Endothelial cell of umbilical vein (primary cell): Measurements from ENCODE around the gene KIF26A. TPM values are rescaled to one million over a fixed set of nuclear protein-coding genes. Genes with fewer than 3 reads are reported as not detected.

ENCODE experiments used
- BruUV-seq: library from RNA; stranded (reverse); fragments of 400-500 nt; replicated peaks from 2 replicates; lab custom pipeline; 2021; lab: Mats Ljungman, UMichigan
- CTCF ChIA-PET: fragments of 300-600, 350-600 bp; sonication (Branson Sonifier 250); formaldehyde crosslinking; loops from one replicate; lab custom pipeline; 2021; ENCODE audit warnings: antibody characterized with exemption, inconsistent platforms; lab: Charles Lee
- POLR2A ChIA-PET: fragments of 300-600, 350-600 bp; sonication (Branson Sonifier 250); formaldehyde crosslinking; loops from one replicate; lab custom pipeline; 2021; ENCODE audit warnings: antibody characterized with exemption, inconsistent platforms; lab: Charles Lee
- DNase-seq: peaks from one replicate; pipeline ENCODE4 v3.0.0-alpha.2; 2011; ENCODE audit warnings: low read depth, low spot score
- FAIRE-seq: peaks from 2 replicates; lab custom pipeline; 2011; peaks lifted over from hg19 to GRCh38; lab: Jason Lieb, UNC
- H2AFZ ChIP-seq: 2 replicates; pipeline ENCODE4 v1.6.0; 2012; ENCODE audit warnings: low read depth, low read length, control low read depth, inconsistent platforms
- H3K27ac ChIP-seq: 2 replicates; pipeline ENCODE4 v1.5.1; 2011; ENCODE audit warnings: low read depth, mild to moderate bottlenecking, control low read depth, low read length, moderate library complexity; ENCODE audit not compliant: insufficient read depth
- H3K27me3 ChIP-seq, 2 experiments: 2 replicates each; pipeline versions ENCODE4 v1.6.0 to v1.6.1; 2011; ENCODE audit warnings: low read length in 2 of 2, mixed read lengths in 1 of 2; ENCODE audit not compliant: control insufficient read depth in 2 of 2, insufficient read depth in 2 of 2
- H3K36me3 ChIP-seq, 2 experiments: 2 replicates in 1 of 2; 3 replicates in 1 of 2; pipeline ENCODE4 v1.5.1; 2011; ENCODE audit warnings: low read length in 2 of 2, mild to moderate bottlenecking in 1 of 2, moderate library complexity in 1 of 2; ENCODE audit not compliant: control insufficient read depth in 2 of 2, insufficient read depth in 2 of 2; ENCODE audit errors: extremely low read depth in 1 of 2
- H3K4me1 ChIP-seq: 3 replicates; pipeline ENCODE4 v1.5.1; 2011; ENCODE audit warnings: mild to moderate bottlenecking, low read length; ENCODE audit not compliant: control insufficient read depth, insufficient read depth; ENCODE audit errors: extremely low read depth
- H3K4me2 ChIP-seq: 2 replicates; pipeline ENCODE4 v1.6.1; 2011; ENCODE audit warnings: low read length, control low read depth, mixed read lengths; ENCODE audit not compliant: insufficient read depth
- H3K4me3 ChIP-seq, 3 experiments: fragments of 200-600 bp in 1 of 3; sonication (generic), shearing (Covaris generic) in 1 of 3; replicated peaks in 1 of 3; 2 replicates each; pipeline ENCODE4 v1.5.1; 2011 to 2016; ENCODE audit warnings: control low read depth in 3 of 3, low read length in 3 of 3, mild to moderate bottlenecking in 2 of 3, inconsistent platforms in 1 of 3, low read depth in 1 of 3, moderate library complexity in 1 of 3; ENCODE audit not compliant: insufficient read depth in 1 of 3
- H3K79me2 ChIP-seq: 2 replicates; pipeline ENCODE4 v1.6.0; 2012; ENCODE audit warnings: low read length, inconsistent platforms; ENCODE audit not compliant: control insufficient read depth, insufficient read depth
- H3K9ac ChIP-seq: replicated peaks from 2 replicates; pipeline ENCODE3; 2011; ENCODE audit warnings: low read length, control low read depth; ENCODE audit not compliant: insufficient read depth; ENCODE audit errors: extremely low read depth
- H3K9me1 ChIP-seq: replicated peaks from 3 replicates; pipeline ENCODE4 v1.6.0; 2011; ENCODE audit warnings: mild to moderate bottlenecking, low read length; ENCODE audit not compliant: control insufficient read depth, insufficient read depth; ENCODE audit errors: extremely low read depth
- H3K9me3 ChIP-seq: replicated peaks from 2 replicates; pipeline ENCODE4 v1.5.1; 2012; ENCODE audit warnings: low read length, inconsistent platforms; ENCODE audit not compliant: control insufficient read depth, insufficient read depth
- H4K20me1 ChIP-seq: replicated peaks from 2 replicates; pipeline ENCODE3; 2011; ENCODE audit warnings: mild to moderate bottlenecking, low read length; ENCODE audit not compliant: control insufficient read depth, insufficient read depth; ENCODE audit errors: extremely low read depth
- CTCF ChIP-seq, 2 donors: IDR thresholded peaks; 1 replicate in 1 of 2; 2 replicates in 1 of 2; pipeline ENCODE4 v1.5.1; 2011; ENCODE audit warnings: low read length in 2 of 2, mild to moderate bottlenecking in 2 of 2, moderate library complexity in 2 of 2, control low read depth in 1 of 2, inconsistent platforms in 1 of 2, low read depth in 1 of 2; ENCODE audit not compliant: insufficient read depth in 1 of 2; ENCODE audit errors: extremely low read depth in 1 of 2
- EZH2 ChIP-seq: IDR thresholded peaks from 2 replicates; pipeline ENCODE4 v1.6.1; 2012; ENCODE audit warnings: borderline replicate concordance, low read depth, mild to moderate bottlenecking, moderate library complexity, low read length, inconsistent platforms; ENCODE audit not compliant: severe bottlenecking
- FOS ChIP-seq: IDR thresholded peaks from 2 replicates; pipeline ENCODE4 v1.6.1; 2011; ENCODE audit warnings: mild to moderate bottlenecking, low read length, moderate library complexity, borderline replicate concordance; ENCODE audit not compliant: insufficient read depth
- GATA2 ChIP-seq: IDR thresholded peaks from 2 replicates; pipeline ENCODE4 v1.7.0; 2011; ENCODE audit warnings: low read depth, mild to moderate bottlenecking, moderate library complexity, mixed read lengths, low read length; ENCODE audit not compliant: insufficient read length, insufficient read depth
- JUN ChIP-seq: IDR thresholded peaks from 2 replicates; pipeline ENCODE4 v1.6.1; 2011; ENCODE audit warnings: borderline replicate concordance, low read depth; ENCODE audit not compliant: insufficient read length, insufficient read depth
- MAX ChIP-seq: IDR thresholded peaks from 2 replicates; pipeline ENCODE4 v1.6.1; 2011; ENCODE audit not compliant: insufficient read depth, insufficient read length
- MYC ChIP-seq: IDR thresholded peaks from one replicate; pipeline ENCODE4 v1.6.1; 2011; ENCODE audit warnings: mild to moderate bottlenecking, low read depth, low read length
- POLR2A ChIP-seq: IDR thresholded peaks from 2 replicates; pipeline ENCODE4 v1.6.1; 2012; ENCODE audit warnings: low read depth, mild to moderate bottlenecking, control low read depth, low read length
- POLR2AphosphoS5 ChIP-seq: IDR thresholded peaks from 2 replicates; pipeline ENCODE4 v1.6.1; 2012; ENCODE audit warnings: low read depth, mild to moderate bottlenecking, control low read depth, low read length, moderate library complexity; ENCODE audit not compliant: insufficient read depth
- dilution Hi-C: fragments of 300-500 bp; cut with MboI; formaldehyde crosslinking; loops from one replicate; pipeline ENCODE4 v1.15.0; 2019; ENCODE audit warnings: low sequenced_read_pairs; ENCODE audit not compliant: extremely low pct_ligation_motif_present
- intact Hi-C: fragments of 100-400 bp; cut with micrococcal nuclease; formaldehyde crosslinking; loops from one replicate; pipeline ENCODE4 v1.10.0; 2022
- polyA plus RNA-seq, 4 experiments: library from polyadenylated mRNA; depleted of rRNA in 3 of 4; stranded (reverse) in 3 of 4; unstranded in 1 of 4; fragments of >200 nt; gene quantifications; 2 replicates each; pipeline versions ENCODE4 v1.2.1 to v1.2.3, GENCODE V29; 2011 to 2012; ENCODE audit warnings: missing spikeins in 1 of 4
- total RNA-seq: library from RNA; stranded (reverse); gene quantifications from 2 replicates; pipeline ENCODE4 v1.2.3, GENCODE V29; 2021

Gene KIF26A
- total and polyA plus RNA-seq, 2 donors (not counting 3 experiments of a cell fraction or from before 2014, with no cell fraction given), result 3.6 to 10.7 TPM

- Histone ChIP-seq H3K4me3 (no peak overlapping the region), H3K9me3 (no peaks in the 10 kb centered on the region), H3K4me1 (no peaks in the 10 kb centered on the region), H3K9ac (no peak overlapping the region), H3K27me3 (peaks cover 0 to 3% of the 10 kb centered on the region in 2 experiments), H3K36me3 (no peaks in the 10 kb centered on the region), H3K79me2 (no peaks in the 10 kb centered on the region), H3K9me1 (no peaks in the 10 kb centered on the region), H3K27ac (no peak overlapping the region), H4K20me1 (no peaks in the 10 kb centered on the region), H3K4me2 (no peak overlapping the region), H2AFZ (no peak overlapping the region)
- BruUV-seq, result no TSS peak
- intact Hi-C loops (no loop called here), dilution Hi-C loops (no loop called here)
- DNase-seq, result no peak
- FAIRE-seq, result no peak
- ChIA-PET POLR2A (no interaction called here), CTCF (interaction anchor here (1.4 kb wide), 1 partner anchor 67 kb away, joined by 3 read pairs; no protein-coding TSS in a partner anchor)
- TF ChIP-seq MYC, result no peak
- no peak for TF ChIP-seq POLR2A
- TF ChIP-seq POLR2AphosphoS5, result no peak
- TF ChIP-seq FOS, result no peak
- TF ChIP-seq EZH2, result no peak
- no peak for TF ChIP-seq MAX
- no peak for TF ChIP-seq JUN
- TF ChIP-seq GATA2, result no peak
- no peak for TF ChIP-seq CTCF (IDR thresholded peaks at IDR 0.05; ENCODE audit: extremely low read depth in 1 of 2, insufficient read depth in 1 of 2, low read depth in 1 of 2, low read length in 2 of 2)
Measured at GRCh38 chr14:104204660-104205149, 66.3 kb downstream of the KIF26A start.
